Left lobe of liver (tissue), 2 donors: Measurements from ENCODE around the gene PRPSAP1. TPM values are rescaled to one million over a fixed set of nuclear protein-coding genes. Genes with fewer than 3 reads are reported as not detected.
A peak's percentile ranks its signal among the peaks of the same experiment; 100 is the strongest.

ENCODE experiments used
- ATAC-seq: fragments of 200-7000 bp; cut with Tn5 transposase; one replicate; pipeline ENCODE4 v1.9.1; 2020; ENCODE audit warnings: mild to moderate bottlenecking, moderate library complexity
- DNase-seq: peaks from one replicate; pipeline ENCODE4 v3.0.0-alpha.2; 2020; ENCODE audit warnings: low spot score
- total RNA-seq: library from RNA; stranded (reverse); gene quantifications from one replicate; pipeline ENCODE4 v1.2.1, GENCODE V29; 2021
- donor health status: DM: no; HTN: no; CAD: no; lungs with moderate emphysema.
- donor health status: DM: no; HTN: yes; CAD: no.

PRPSAP1 gene
- total RNA-seq, 1 donor from 2014 or later, result 55.0 TPM

GRCh38 chr17:76278952-76279741 lies 74.6 kb downstream of the PRPSAP1 start:
- peak; percentile 89 for ATAC-seq
- peak; percentile 91 for DNase-seq

GRCh38 chr17:76278268-76278908 lies 75.3 kb downstream of the PRPSAP1 start:
- DNase-seq, result no peak
- no peak for ATAC-seq

GRCh38 chr17:76277300-76278267 lies 76.1 kb downstream of the PRPSAP1 start:
- DNase-seq, result no peak
- no peak for ATAC-seq

- no peak for DNase-seq
- ATAC-seq, result no peak
These were observed 77.0 kb downstream of the PRPSAP1 start for GRCh38 chr17:76276461-76277299.

DNA sequence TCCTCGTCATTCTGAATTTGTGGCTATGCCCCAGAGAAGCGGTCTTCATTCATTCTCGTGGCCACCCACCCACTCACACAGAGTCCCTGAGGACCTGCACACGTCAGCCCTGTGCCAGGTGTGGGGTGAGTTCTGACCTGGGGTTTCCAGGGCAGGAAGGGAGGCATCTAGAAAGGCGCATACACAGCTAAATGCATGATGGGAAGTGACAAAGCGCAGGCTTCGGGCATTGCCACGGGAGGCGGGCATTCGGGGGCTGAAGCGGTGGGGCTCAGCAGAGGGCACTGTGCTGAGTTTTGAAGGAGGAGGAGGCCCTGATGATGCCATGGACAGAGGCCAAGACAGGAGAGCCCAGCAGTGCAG lies 77.7 kb downstream of the PRPSAP1 start:
- peak; percentile 44 for DNase-seq
- ATAC-seq, result no peak

DNA sequence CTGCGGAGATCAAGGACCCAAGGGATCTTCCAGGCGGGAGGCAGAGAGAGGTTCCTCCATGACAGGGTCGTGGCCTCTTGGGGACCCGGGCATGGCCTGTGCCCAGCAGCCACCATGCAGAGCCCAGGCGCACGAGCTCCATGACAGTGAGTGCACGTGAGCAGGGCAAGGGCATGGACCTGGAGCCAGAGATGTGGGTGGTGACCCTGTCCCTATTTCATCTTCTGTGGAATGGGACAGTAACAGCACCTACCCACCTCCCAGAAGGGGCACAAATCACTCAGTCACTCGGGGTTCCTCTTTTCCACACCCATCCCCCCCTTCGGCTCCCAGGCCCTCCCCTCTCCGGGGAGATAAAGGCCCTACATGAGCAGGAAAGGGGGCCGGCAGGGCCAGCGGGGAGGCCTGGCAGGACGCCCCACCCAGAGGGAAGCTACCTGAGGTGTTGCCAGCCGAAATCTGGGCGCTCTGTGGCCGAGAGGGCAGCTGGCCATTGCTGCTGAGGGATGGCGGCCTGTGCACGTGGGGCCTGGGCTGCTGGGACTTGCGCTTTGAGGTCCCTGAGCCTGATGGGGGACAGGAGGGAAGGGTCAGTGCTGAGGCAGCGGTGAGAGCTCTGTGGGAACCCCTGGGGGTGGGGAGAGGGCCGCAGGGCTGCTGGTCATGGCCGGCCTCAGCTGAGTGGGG lies 78.2 kb downstream of the PRPSAP1 start:
- peak; percentile 47 for DNase-seq
- ATAC-seq, result no peak

GRCh38 chr17:76274112-76274956 lies 79.4 kb downstream of the PRPSAP1 start:
- ATAC-seq (no peak), DNase-seq (peak; percentile 48)

DNA sequence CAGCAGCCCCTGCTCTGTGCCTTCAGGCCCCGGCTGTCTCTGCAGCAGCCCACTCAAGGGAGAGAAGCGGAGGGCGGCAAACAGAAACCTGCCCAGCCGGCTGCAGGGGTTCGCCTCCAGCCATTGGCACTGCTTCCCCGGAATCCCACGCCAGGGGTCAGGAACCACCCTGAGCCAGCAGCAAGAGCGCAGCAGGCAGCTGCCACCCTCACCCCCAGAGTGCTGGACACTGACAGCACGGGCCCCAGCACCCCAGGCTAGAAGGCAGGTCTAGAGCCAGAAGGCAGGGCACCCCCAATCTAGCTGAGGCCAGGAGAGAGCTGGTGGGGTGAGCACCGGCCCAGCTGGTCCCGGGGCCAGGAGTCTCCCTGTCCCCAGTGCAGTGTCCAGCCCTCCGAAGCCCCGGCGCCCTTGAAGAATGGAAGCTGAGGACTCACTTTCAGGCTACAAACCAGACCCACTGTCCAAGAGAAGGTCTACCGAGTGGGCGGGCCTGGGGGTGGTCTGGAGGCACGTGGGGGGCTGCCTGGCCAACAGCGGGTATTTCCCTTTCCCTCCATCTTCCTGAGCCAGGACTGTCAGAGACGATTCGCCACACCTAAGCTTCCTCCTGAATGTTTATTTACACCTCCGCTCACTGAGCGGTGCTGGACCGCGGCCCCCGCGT lies 80.1 kb downstream of the PRPSAP1 start:
- DNase-seq, result peak; percentile 46
- no peak for ATAC-seq

- ATAC-seq (no peak), DNase-seq (peak; percentile 44)
These were observed 80.9 kb downstream of the PRPSAP1 start for GRCh38 chr17:76272541-76273444.

DNA sequence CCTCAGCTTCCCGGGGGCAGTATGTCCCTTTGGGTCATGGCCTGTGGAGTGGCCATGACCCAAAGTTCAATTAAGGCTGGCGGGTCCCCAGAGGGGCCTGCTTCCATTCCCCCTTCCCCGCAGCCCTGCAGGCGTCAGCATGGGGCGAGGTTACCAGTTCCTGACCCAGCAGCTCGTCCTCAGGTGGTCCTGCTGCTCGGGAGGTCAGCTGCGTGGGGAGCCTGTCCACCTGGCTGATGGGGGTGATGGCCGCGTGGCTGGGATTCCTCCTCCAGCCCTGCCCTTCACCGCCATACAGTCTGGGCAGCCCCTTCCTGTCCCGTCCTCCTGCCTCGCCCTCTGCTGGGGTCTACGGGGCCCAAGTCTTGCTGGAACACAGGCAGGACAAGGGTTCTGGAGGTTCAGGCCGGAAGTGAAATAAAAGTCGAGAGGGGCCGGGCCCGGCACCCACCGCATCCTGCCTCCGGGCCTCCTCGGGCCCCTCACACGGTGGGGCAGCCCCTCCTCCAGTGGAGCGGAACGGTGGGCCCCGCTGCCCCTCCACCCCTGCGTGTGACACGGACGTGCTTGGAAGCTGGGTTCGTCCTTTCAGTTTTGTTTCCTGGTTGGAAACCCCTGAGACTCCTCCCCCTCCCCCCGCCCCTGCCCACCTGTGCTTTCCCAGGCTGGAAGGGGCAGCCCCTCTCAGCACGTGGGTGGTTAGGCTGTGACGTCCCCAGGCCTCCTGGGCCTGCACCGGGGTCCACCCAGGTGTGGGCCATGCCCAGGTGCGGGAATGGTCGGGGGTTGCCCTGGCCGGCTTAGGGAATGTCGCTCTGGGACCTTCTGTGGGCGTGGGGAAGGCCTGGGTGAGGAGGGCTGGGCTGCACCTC lies 81.8 kb downstream of the PRPSAP1 start:
- DNase-seq (peak; percentile 48), ATAC-seq (peak; percentile 2)

DNA sequence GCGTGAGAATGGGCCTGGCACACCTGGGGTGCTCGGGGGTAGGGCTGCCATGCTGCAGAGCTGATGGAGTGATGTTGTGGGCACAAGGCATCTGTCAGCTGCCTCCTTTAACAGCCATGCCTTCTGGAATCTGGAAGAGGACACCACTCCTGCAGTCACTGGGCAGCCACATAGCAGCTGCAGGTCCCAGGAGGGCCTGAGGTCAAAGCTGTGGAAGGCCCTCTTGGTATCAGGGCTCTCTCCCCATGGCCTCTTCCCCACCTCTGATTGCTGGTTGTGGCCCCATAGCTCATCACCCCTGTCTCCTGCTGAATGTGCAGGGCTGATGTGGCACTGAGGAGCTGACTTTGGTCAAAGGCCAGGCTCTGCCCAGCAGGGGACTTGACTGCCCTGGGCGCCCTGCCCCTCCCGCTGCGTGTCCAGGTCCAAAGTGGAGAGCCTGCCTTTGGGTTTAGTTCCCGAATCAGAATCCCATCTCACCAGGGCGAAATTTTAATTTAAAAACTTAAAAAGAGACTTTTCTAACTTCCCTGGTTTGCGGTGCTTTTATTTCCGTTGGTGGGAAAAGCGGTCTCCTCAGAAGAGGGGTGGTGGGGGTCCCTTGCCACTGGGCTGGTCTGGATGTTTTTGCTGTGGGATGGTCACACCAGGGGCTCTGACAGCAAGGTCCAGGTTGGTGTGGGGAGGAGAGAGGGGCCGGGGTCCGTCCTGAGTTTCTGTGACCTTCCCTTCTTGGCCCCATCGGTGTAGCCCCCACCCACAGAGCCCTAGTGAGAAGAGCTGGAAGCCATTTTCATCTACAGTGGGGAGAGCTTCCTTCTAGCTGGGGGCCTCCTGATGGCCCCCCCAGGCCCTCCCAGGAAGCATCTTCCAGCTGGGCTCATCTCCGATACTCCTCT lies 82.7 kb downstream of the PRPSAP1 start:
- DNase-seq, result peak; percentile 71
- peak; percentile 58 for ATAC-seq

GRCh38 chr17:76270127-76270592 lies 83.6 kb downstream of the PRPSAP1 start:
- no peak for ATAC-seq
- DNase-seq, result peak; percentile 44

- ATAC-seq (no peak), DNase-seq (no peak)
These were observed 84.4 kb downstream of the PRPSAP1 start for GRCh38 chr17:76268991-76269981.
